MM.1S (cell line): ENCODE results near the gene OR9G1.

Experiments
- CTCF ChIP-seq: fragments of 300-600 bp; sonication (generic); IDR thresholded peaks from 2 replicates; pipeline ENCODE4 v1.5.1; 2016; ENCODE audit warnings: antibody characterized with exemption, low read length, mixed read lengths
- EZH2 ChIP-seq: fragments of 300-600 bp; sonication (generic); optimal IDR thresholded peaks from 2 replicates; pipeline ENCODE3; 2017; ENCODE audit warnings: low read depth, mild to moderate bottlenecking, antibody characterized with exemption, low read length, mixed read lengths
- EZH2phosphoT487 ChIP-seq: fragments of 300-600 bp; sonication (generic); IDR thresholded peaks from 2 replicates; pipeline ENCODE4 v1.6.1; 2018; ENCODE audit warnings: antibody characterized with exemption, low read length

- TF ChIP-seq EZH2: no peak
- TF ChIP-seq CTCF: no peak
- TF ChIP-seq EZH2phosphoT487: no peak
Observed at GRCh38 chr11:56716379-56716854, 17.5 kb downstream of the OR9G1 start.
